HG03342 (cell line): Measurements from ENCODE around the gene GTF3C5.

Experiments
- ATAC-seq: cut with Tn5 transposase; IDR thresholded peaks from one replicate; pipeline ENCODE4 v1.9.1; 2021; ENCODE audit warnings: mild to moderate bottlenecking, moderate library complexity; ENCODE audit not compliant: unreplicated experiment

Gene GTF3C5

DNA sequence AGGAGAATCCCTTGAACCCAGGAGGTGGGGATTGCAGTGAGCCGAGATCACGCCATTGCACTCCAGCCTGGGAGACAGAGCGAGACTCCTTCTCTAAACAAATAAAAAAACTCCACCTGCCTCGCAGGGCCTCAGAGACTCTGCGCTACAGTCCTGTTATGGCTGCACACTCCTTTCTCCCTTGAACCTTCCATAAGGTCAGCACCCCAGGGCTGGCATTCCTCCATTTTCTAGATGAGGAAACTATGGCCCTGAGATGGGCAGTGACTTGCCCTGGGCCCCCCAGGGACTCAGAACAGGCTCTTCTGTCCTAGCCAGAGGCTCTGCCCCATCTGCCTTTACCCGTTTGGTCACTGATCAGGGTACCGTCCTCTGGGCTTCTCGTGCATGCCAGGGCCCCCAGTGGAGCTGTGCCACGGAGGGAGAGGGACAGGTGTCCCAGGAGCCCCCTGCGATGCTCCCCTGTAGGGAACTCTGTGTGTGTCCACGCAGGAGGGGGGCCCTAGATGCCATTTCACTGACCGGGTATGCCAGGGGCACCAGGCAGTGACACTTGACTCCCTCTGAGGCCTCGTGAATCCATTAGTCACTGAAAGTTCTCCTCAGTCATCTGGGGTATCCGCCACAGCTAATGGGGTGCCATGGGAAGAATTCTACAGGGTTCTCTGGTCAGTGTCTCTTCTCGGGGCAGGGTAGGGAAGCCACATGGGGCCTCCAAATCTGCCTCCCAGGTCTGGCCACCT lies 74.1 kb downstream of the GTF3C5 start:
- no peak for ATAC-seq

GRCh38 chr9:133105461-133105770 lies 74.6 kb downstream of the GTF3C5 start:
- no peak for ATAC-seq

DNA sequence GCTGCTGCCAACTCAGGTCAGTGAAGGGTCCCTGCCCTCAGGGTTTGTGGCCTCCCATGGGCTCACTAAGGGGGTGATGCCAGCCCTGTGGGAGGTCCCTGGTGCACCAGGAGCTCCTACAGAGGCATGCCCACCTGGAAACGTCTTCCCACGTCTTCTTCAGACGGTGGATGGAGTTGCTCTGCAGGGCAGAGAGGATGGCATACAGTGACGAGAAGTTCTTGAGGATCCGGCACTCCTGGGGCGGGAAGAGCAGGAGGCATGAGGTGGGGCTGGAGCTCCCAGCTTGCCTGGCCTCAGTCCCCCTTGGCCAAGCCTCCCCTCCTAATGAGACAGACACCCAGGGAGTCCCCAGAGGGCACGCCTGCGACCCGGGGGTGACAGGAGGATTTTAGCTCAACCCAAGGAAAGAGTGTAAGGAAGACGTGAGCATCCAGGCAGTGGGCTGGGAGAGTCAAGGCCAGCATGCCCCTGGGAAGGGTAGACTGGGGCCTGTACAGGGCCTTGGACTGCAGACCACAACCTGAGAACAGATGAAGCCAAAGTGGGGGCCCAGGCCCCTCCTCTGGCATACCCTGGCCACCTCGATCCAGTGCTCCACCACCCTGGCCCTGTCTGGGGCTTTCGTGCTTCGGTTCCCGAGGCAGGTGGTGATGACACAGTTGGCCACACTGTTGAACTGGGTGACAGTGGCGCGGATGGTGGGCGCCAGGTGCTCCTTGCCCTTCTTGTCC lies 75.9 kb downstream of the GTF3C5 start:
- no peak for ATAC-seq

DNA sequence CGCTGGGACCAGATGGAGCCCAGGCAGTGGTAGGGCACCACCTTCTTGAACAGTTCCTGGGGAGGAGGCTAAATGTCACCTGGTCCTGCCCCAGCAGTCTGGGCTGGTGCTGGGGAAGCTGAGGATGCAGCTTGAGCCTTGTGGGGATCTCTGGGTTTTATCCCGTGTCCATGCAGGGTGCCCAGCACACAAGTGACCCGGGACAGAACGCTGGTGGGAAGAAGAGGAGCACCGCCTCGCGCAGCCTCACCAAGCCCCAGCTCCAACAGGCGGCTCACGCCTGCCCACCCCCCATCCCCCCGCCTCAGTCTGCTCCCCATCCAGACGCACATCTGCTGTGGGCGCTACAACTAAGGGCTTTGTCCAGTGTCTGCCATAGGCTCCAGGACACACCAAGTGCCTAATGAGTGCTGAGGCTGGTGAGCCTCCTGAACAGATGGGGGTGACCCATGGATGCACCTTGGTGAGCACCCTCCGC lies 76.5 kb downstream of the GTF3C5 start:
- no peak for ATAC-seq
